HK-2 (cell line): ENCODE data around the gene MEIS1.

Experiments
- DNase-seq: peaks from one replicate; pipeline ENCODE4 v3.0.0-alpha.2; 2018; ENCODE audit not compliant: unreplicated experiment

MEIS1 gene

GRCh38 chr2:66443979-66444861 is 9.3 kb downstream of the MEIS1 start:
- DNase-seq: no peak

GRCh38 chr2:66445076-66445924 is 10.4 kb downstream of the MEIS1 start:
- DNase-seq: no peak

GRCh38 chr2:66445925-66446871 is 11.3 kb downstream of the MEIS1 start:
- no peak for DNase-seq

GRCh38 chr2:66446941-66447340 is 12.0 kb downstream of the MEIS1 start:
- no peak for DNase-seq

- DNase-seq: no peak
Observed at GRCh38 chr2:66447677-66448076, 12.8 kb downstream of the MEIS1 start.

- DNase-seq: no peak
Observed at GRCh38 chr2:66448136-66448991, 13.4 kb downstream of the MEIS1 start.

- DNase-seq: no peak
Observed at GRCh38 chr2:66452214-66452613, 17.3 kb downstream of the MEIS1 start.

- no peak for DNase-seq
Observed at GRCh38 chr2:66452917-66453316, 18.0 kb downstream of the MEIS1 start.

- DNase-seq: no peak
Observed at GRCh38 chr2:66455490-66455889, 20.6 kb downstream of the MEIS1 start.

GRCh38 chr2:66456183-66457041 is 21.5 kb downstream of the MEIS1 start:
- DNase-seq: no peak

- DNase-seq: no peak
Observed at GRCh38 chr2:66457545-66457944, 22.6 kb downstream of the MEIS1 start.

GRCh38 chr2:66460031-66460430 is 25.1 kb downstream of the MEIS1 start:
- no peak for DNase-seq

GRCh38 chr2:66461001-66461663 is 26.2 kb downstream of the MEIS1 start:
- no peak for DNase-seq

GRCh38 chr2:66461664-66462500 is 27.0 kb downstream of the MEIS1 start:
- DNase-seq: no peak

- no peak for DNase-seq
Observed at GRCh38 chr2:66462501-66462825, 27.5 kb downstream of the MEIS1 start.

GRCh38 chr2:66463206-66463755 is 28.4 kb downstream of the MEIS1 start:
- no peak for DNase-seq

GRCh38 chr2:66464930-66465637 is 30.2 kb downstream of the MEIS1 start:
- no peak for DNase-seq
